H1 (cell line): Measurements from ENCODE around the gene NRN1L. TPM values are rescaled to one million over a fixed set of nuclear protein-coding genes. Genes with fewer than 3 reads are reported as not detected.

ENCODE experiments used
- CTCF ChIA-PET: fragments of 300-600 bp; sonication (Branson Sonifier 250); formaldehyde crosslinking; loops from one replicate; lab custom pipeline; 2021; ENCODE audit not compliant: partially characterized antibody; lab: Charles Lee
- POLR2A ChIA-PET: fragments of 300-600 bp; sonication (Branson Sonifier 250); formaldehyde crosslinking; loops from one replicate; lab custom pipeline; 2021; ENCODE audit warnings: inconsistent platforms; ENCODE audit not compliant: partially characterized antibody; lab: Charles Lee
- DNase-seq, 2 experiments: peaks; one replicate each; pipeline versions ENCODE4 v3.0.0 to v3.0.0-alpha.2; 2010 to 2022; ENCODE audit warnings: low spot score in 2 of 2, low read depth in 1 of 2, mixed read lengths in 1 of 2
- FAIRE-seq: peaks from 2 replicates; lab custom pipeline; 2011; peaks lifted over from hg19 to GRCh38; lab: Jason Lieb, UNC
- H2AFZ ChIP-seq: 2 replicates; pipeline ENCODE4 v1.8.1; 2012; ENCODE audit warnings: low read length, inconsistent platforms
- H2AK5ac ChIP-seq: 2 replicates; pipeline ENCODE4 v1.6.1; 2013; ENCODE audit warnings: low read depth, low read length
- H2BK120ac ChIP-seq: replicated peaks from 2 replicates; pipeline ENCODE3; 2013; ENCODE audit warnings: low read depth, low read length, inconsistent platforms
- H2BK12ac ChIP-seq: 2 replicates; pipeline ENCODE4 v1.6.1; 2013; ENCODE audit warnings: low read depth, low read length
- H2BK15ac ChIP-seq: 2 replicates; pipeline ENCODE4 v1.6.1; 2013; ENCODE audit warnings: low read length
- H2BK20ac ChIP-seq: 2 replicates; pipeline ENCODE4 v1.6.1; 2013; ENCODE audit warnings: low read length
- H2BK5ac ChIP-seq: 2 replicates; pipeline ENCODE4 v1.6.1; 2013; ENCODE audit warnings: low read depth, low read length
- H3K14ac ChIP-seq: 2 replicates; pipeline ENCODE4 v1.6.1; 2013; ENCODE audit warnings: inconsistent platforms; ENCODE audit not compliant: insufficient read length
- H3K18ac ChIP-seq: 2 replicates; pipeline ENCODE4 v1.6.1; 2013; ENCODE audit warnings: low read length; ENCODE audit errors: extremely low read depth
- H3K23ac ChIP-seq: 2 replicates; pipeline ENCODE4 v1.6.1; 2013; ENCODE audit warnings: inconsistent platforms; ENCODE audit not compliant: insufficient read length
- H3K23me2 ChIP-seq: 2 replicates; pipeline ENCODE4 v1.6.1; 2013; ENCODE audit warnings: low read depth, low read length
- H3K27ac ChIP-seq: 2 replicates; pipeline ENCODE4 v1.6.1; 2011; ENCODE audit warnings: low read depth, low read length, inconsistent platforms
- H3K27me3 ChIP-seq, 4 experiments: replicated peaks in 1 of 4; 1 replicate in 1 of 4; 2 replicates in 3 of 4; pipeline versions ENCODE4 v1.6.1 to v1.8.1; 2011 to 2013; ENCODE audit warnings: low read length in 3 of 4, mild to moderate bottlenecking in 3 of 4, inconsistent platforms in 2 of 4, mixed read lengths in 2 of 4, moderate library complexity in 1 of 4; ENCODE audit not compliant: control insufficient read depth in 3 of 4, insufficient read depth in 3 of 4; ENCODE audit errors: extremely low read depth in 1 of 4
- H3K36me3 ChIP-seq, 4 experiments: 2 replicates each; pipeline versions ENCODE4 v1.6.1 to v1.8.1; 2011 to 2013; ENCODE audit warnings: mild to moderate bottlenecking in 4 of 4, low read length in 3 of 4, moderate library complexity in 2 of 4, control low read depth in 1 of 4, inconsistent platforms in 1 of 4; ENCODE audit not compliant: insufficient read depth in 4 of 4, control insufficient read depth in 2 of 4
- H3K4ac ChIP-seq: replicated peaks from 2 replicates; pipeline ENCODE3; 2013; ENCODE audit warnings: low read length, low read depth, mixed read lengths, inconsistent platforms; ENCODE audit not compliant: insufficient read length
- H3K4me1 ChIP-seq, 4 experiments: replicated peaks in 1 of 4; 1 replicate in 1 of 4; 2 replicates in 3 of 4; pipeline versions ENCODE4 v1.6.1 to v1.8.1; 2011 to 2013; ENCODE audit warnings: low read length in 3 of 4, inconsistent platforms in 2 of 4, mixed read lengths in 1 of 4; ENCODE audit not compliant: insufficient read depth in 4 of 4, control insufficient read depth in 3 of 4
- H3K4me2 ChIP-seq, 2 experiments: 2 replicates each; pipeline versions ENCODE4 v1.6.1 to v1.8.1; 2011 to 2013; ENCODE audit warnings: low read depth in 2 of 2, low read length in 2 of 2, control low read depth in 1 of 2, inconsistent platforms in 1 of 2, mild to moderate bottlenecking in 1 of 2; ENCODE audit not compliant: insufficient read depth in 1 of 2
- H3K4me3 ChIP-seq, 4 experiments: fragments of 200-600, 300-600 bp in 1 of 4; sonication (generic), shearing (Covaris generic), sonication (Bioruptor Twin) in 1 of 4; 2 replicates each; pipeline versions ENCODE4 v1.5.1 to v1.8.1; 2011 to 2016; ENCODE audit warnings: low read length in 4 of 4, low read depth in 3 of 4, control low read depth in 2 of 4, inconsistent platforms in 2 of 4, mild to moderate bottlenecking in 2 of 4, mixed read lengths in 1 of 4, moderate library complexity in 1 of 4; ENCODE audit not compliant: insufficient read depth in 2 of 4; ENCODE audit errors: extremely low read depth in 1 of 4
- H3K56ac ChIP-seq: replicated peaks from 2 replicates; pipeline ENCODE3; 2013; ENCODE audit warnings: low read depth, mild to moderate bottlenecking, mixed read lengths, low read length, inconsistent platforms; ENCODE audit not compliant: insufficient read length
- H3K79me1 ChIP-seq: 2 replicates; pipeline ENCODE4 v1.6.1; 2013; ENCODE audit warnings: low read depth, low read length, control low read depth
- H3K79me2 ChIP-seq, 2 experiments: 2 replicates each; pipeline versions ENCODE4 v1.6.1 to v1.8.1; 2012 to 2013; ENCODE audit warnings: low read length in 2 of 2, mild to moderate bottlenecking in 2 of 2, inconsistent platforms in 1 of 2; ENCODE audit not compliant: insufficient read depth in 2 of 2, control insufficient read depth in 1 of 2
- H3K9ac ChIP-seq, 4 experiments: replicated peaks in 1 of 4; 1 replicate in 1 of 4; 2 replicates in 3 of 4; pipeline versions ENCODE4 v1.6.1 to v1.8.1; 2011 to 2013; ENCODE audit warnings: low read depth in 3 of 4, low read length in 3 of 4, control low read depth in 2 of 4, mild to moderate bottlenecking in 2 of 4, moderate library complexity in 2 of 4, inconsistent platforms in 1 of 4; ENCODE audit errors: extremely low read depth in 1 of 4
- H3K9me3 ChIP-seq, 2 experiments: 2 replicates each; pipeline versions ENCODE4 v1.6.1 to v1.8.1; 2012 to 2013; ENCODE audit warnings: mild to moderate bottlenecking in 2 of 2, moderate library complexity in 2 of 2, control low read depth in 1 of 2, inconsistent platforms in 1 of 2, low read depth in 1 of 2, low read length in 1 of 2, mixed read lengths in 1 of 2; ENCODE audit not compliant: insufficient read depth in 2 of 2
- H4K20me1 ChIP-seq, 2 experiments: replicated peaks in 1 of 2; 2 replicates each; pipeline versions ENCODE3 to v1.8.1; 2011 to 2013; ENCODE audit warnings: inconsistent platforms in 2 of 2, low read length in 2 of 2, mild to moderate bottlenecking in 1 of 2; ENCODE audit not compliant: insufficient read depth in 2 of 2, control insufficient read depth in 1 of 2
- H4K5ac ChIP-seq: 2 replicates; pipeline ENCODE4 v1.6.1; 2013; ENCODE audit warnings: low read length, low read depth, mixed read lengths, inconsistent platforms; ENCODE audit not compliant: insufficient read length
- H4K8ac ChIP-seq: 2 replicates; pipeline ENCODE4 v1.8.0; 2013; ENCODE audit warnings: mild to moderate bottlenecking, moderate library complexity, low read length, inconsistent platforms; ENCODE audit not compliant: insufficient read depth; ENCODE audit errors: extremely low read depth
- H4K91ac ChIP-seq: replicated peaks from 2 replicates; pipeline ENCODE3; 2013; ENCODE audit warnings: low read length, mixed read lengths, inconsistent platforms; ENCODE audit not compliant: insufficient read length
- ATF3 ChIP-seq: IDR thresholded peaks from 2 replicates; pipeline ENCODE4 v1.6.1; 2011; ENCODE audit warnings: low read depth, mild to moderate bottlenecking, low read length; ENCODE audit not compliant: insufficient read depth
- CBX5 ChIP-seq: fragments of 300-800, 300-1000 bp; sonication (generic); IDR thresholded peaks from 2 replicates; pipeline ENCODE4 v1.7.1; 2016; ENCODE audit warnings: antibody characterized with exemption, low read length, low read depth
- CREB1 ChIP-seq: IDR thresholded peaks from 2 replicates; pipeline ENCODE4 v1.6.1; 2012; ENCODE audit warnings: inconsistent platforms
- EGR1 ChIP-seq: IDR thresholded peaks from 2 replicates; pipeline ENCODE4 v1.6.1; 2011; ENCODE audit warnings: low read depth, low read length, borderline replicate concordance
- MAFK ChIP-seq: IDR thresholded peaks from 2 replicates; pipeline ENCODE4 v1.6.1; 2012; ENCODE audit warnings: low read depth, mild to moderate bottlenecking, improper control_type of control experiment, low read length
- PHF8 ChIP-seq: fragments of 200-600 bp; sonication (generic); conservative IDR thresholded peaks from 2 replicates; pipeline ENCODE4 v1.7.1; 2012; ENCODE audit warnings: low read depth, mild to moderate bottlenecking, inconsistent platforms, low read length, moderate library complexity
- POLR2AphosphoS5 ChIP-seq: IDR thresholded peaks from 2 replicates; pipeline ENCODE4 v1.6.1; 2011; ENCODE audit warnings: low read depth, low read length
- RAD21 ChIP-seq, 2 experiments: IDR thresholded peaks in 1 of 2; conservative IDR thresholded peaks in 1 of 2; 2 replicates each; pipeline ENCODE4 v1.6.1; 2011; ENCODE audit warnings: low read depth in 2 of 2, low read length in 2 of 2, improper control_type of control experiment in 1 of 2, inconsistent platforms in 1 of 2, mild to moderate bottlenecking in 1 of 2, moderate library complexity in 1 of 2
- SP1 ChIP-seq: IDR thresholded peaks from 2 replicates; pipeline ENCODE4 v1.6.1; 2011; ENCODE audit warnings: low read depth, low read length
- SP2 ChIP-seq: IDR thresholded peaks from 2 replicates; pipeline ENCODE4 v1.6.1; 2012; ENCODE audit warnings: mild to moderate bottlenecking, low read length, inconsistent platforms
- SP4 ChIP-seq: IDR thresholded peaks from 2 replicates; pipeline ENCODE4 v1.6.1; 2012; ENCODE audit warnings: low read length, inconsistent platforms
- TEAD4 ChIP-seq: IDR thresholded peaks from 2 replicates; pipeline ENCODE4 v1.6.1; 2012; ENCODE audit warnings: low read depth, low read length, inconsistent platforms, mixed read lengths
- WGBS, 2 experiments: shearing (Covaris generic) in 1 of 2; methylation state at CpG; one replicate each; pipeline versions ENCODE4 v1.1.6 to v1.1.7; 2013 to 2015; ENCODE audit warnings: low lambda C conversion rate in 2 of 2, mixed read lengths in 2 of 2, inconsistent platforms in 1 of 2, low coverage in 1 of 2, missing lambda C conversion rate in 1 of 2; ENCODE audit not compliant: insufficient replicate concordance in 2 of 2, insufficient coverage in 1 of 2, insufficient read length in 1 of 2; ENCODE audit errors: extremely low coverage in 1 of 2, missing lambda C conversion rate in 1 of 2; 5-methylcytosine and 5-hydroxymethylcytosine counted together
- polyA plus RNA-seq, 7 experiments: library from polyadenylated mRNA; depleted of rRNA in 3 of 7; stranded (reverse) in 5 of 7; unstranded in 2 of 7; fragments of >200 nt in 5 of 7; fragments of 200-250 nt in 2 of 7; gene quantifications; 1 replicate in 5 of 7; 2 replicates in 1 of 7; 4 replicates in 1 of 7; pipeline versions ENCODE4 v1.2.1 to v1.2.3, GENCODE V29; 2011 to 2013; ENCODE audit warnings: missing spikeins in 2 of 7, mixed read lengths in 2 of 7
- total RNA-seq: library from RNA; stranded (reverse); fragmentation: NEBNext Ultra II Directional; extraction: Animal tissue kit (Norgen Biotek cat#: 25700); gene quantifications from 2 replicates; pipeline ENCODE4 v1.2.1, GENCODE V29; 2021

NRN1L gene
- total and polyA plus RNA-seq, 2 of the 8 experiments (the other 6 are each of a cell fraction or from before 2014, with no cell fraction given): 4.1 to 35.2 TPM

GRCh38 chr16:67841816-67842508, 42.7 kb upstream of the NRN1L start, which contains the start of gene THAP11:
THAP11 (plus strand) TSS chr16:67842320; CDS start chr16:67842555, 235 bp downstream.
- peak within 1 kb of the TSS; percentile 100 for H3K18ac ChIP-seq
- H4K8ac ChIP-seq: peak within 1 kb of the TSS; percentile 98
- H3K79me2 ChIP-seq: peaks cover 0 to 26% of the 10 kb centered on the region in 2 experiments; a peak in 3 of 4 replicates
- H3K9ac ChIP-seq: peak within 1 kb of the TSS; percentile 35 to 89 (median 84)
- H4K91ac ChIP-seq: peak within 1 kb of the TSS; percentile 99
- H3K56ac ChIP-seq: peak within 1 kb of the TSS; percentile 99
- H4K5ac ChIP-seq: peak within 1 kb of the TSS; percentile 100
- DNase-seq (peak; percentile 91 to 97), FAIRE-seq (no peak)
- H2BK5ac ChIP-seq: peak within 1 kb of the TSS; percentile 97
- peak within 1 kb of the TSS; percentile 97 for H3K27ac ChIP-seq
- H3K4ac ChIP-seq: peak within 1 kb of the TSS; percentile 80
- 3% methylated on average over 47 of the region's 83 CpGs; no CpG with 5 or more reads in 1 of the 2 experiments for WGBS, 2 experiments
- H4K20me1 ChIP-seq: peaks cover 13 to 15% of the 10 kb centered on the region in 2 experiments
- peak within 1 kb of the TSS; percentile 84 to 97 (median 95) for H3K4me3 ChIP-seq
- H3K9me3 ChIP-seq: no peaks in the 10 kb centered on the region
- CTCF ChIA-PET: interaction anchor here (0.7 to 10.2 kb wide), 13 partner anchors 11 to 84 kb away, joined by 3 to 123 read pairs (median 4); partner anchors contain the start of genes NRN1L, RANBP10 and TSNAXIP1
- H2BK15ac ChIP-seq: peak within 1 kb of the TSS; percentile 97; the same call in 1 of the 2 replicates
- peak within 1 kb of the TSS; percentile 91 to 94 for H3K4me2 ChIP-seq
- peak within 1 kb of the TSS; percentile 100 for H2AFZ ChIP-seq
- no peaks in the 10 kb centered on the region for H3K36me3 ChIP-seq
- H3K14ac ChIP-seq: no peak within 1 kb of the TSS
- H2BK20ac ChIP-seq: peak within 1 kb of the TSS; percentile 86; the same call in 1 of the 2 replicates
- no peaks in the 10 kb centered on the region for H3K27me3 ChIP-seq
- H3K23ac ChIP-seq: no peak within 1 kb of the TSS
- POLR2A ChIA-PET: interaction anchor here (1.0 to 11.7 kb wide), 6 partner anchors 14 to 42 kb away, joined by 3 to 100 read pairs (median 5); partner anchors contain the start of genes RANBP10 and TSNAXIP1
- H2AK5ac ChIP-seq: no peak within 1 kb of the TSS
- peaks cover 15% of the 10 kb centered on the region for H3K23me2 ChIP-seq
- peak within 1 kb of the TSS; percentile 99 for H2BK120ac ChIP-seq
- H3K79me1 ChIP-seq: peaks cover 7% of the 10 kb centered on the region
- H2BK12ac ChIP-seq: peak within 1 kb of the TSS; percentile 87
- peaks cover 8 to 32% (median 17%) of the 10 kb centered on the region in 4 experiments for H3K4me1 ChIP-seq
- TF ChIP-seq TEAD4: no peak
- TF ChIP-seq EGR1: no peak
- TF ChIP-seq RAD21 (IDR thresholded peaks at IDR 0.05 in 1 of 2, conservative IDR thresholded peaks at IDR 0.05 in 1 of 2; ENCODE audit: low read depth in 2 of 2, low read length in 2 of 2): peak; percentile 24 to 38; a peak in 3 of 4 replicates
- TF ChIP-seq CREB1: peak; percentile 60
- TF ChIP-seq SP4: peak; percentile 51; the same call in 1 of the 2 replicates
- no peak for TF ChIP-seq CBX5
- peak; percentile 54; the same call in 1 of the 2 replicates for TF ChIP-seq SP1
- TF ChIP-seq POLR2AphosphoS5: peak; percentile 83
- TF ChIP-seq PHF8: peak; percentile 63; the same call in 1 of the 2 replicates
- peak; percentile 78 for TF ChIP-seq ATF3
- no peak for TF ChIP-seq SP2
- TF ChIP-seq MAFK: no peak
